Measurements from ENCODE around the gene FAM185A.

The FAM185A gene

GRCh38 chr7:102833343-102833742 is 84.5 kb downstream of the FAM185A start:
- no peak for TF ChIP-seq TAF1 (IDR thresholded peaks at IDR 0.05; ENCODE audit: low read depth)
- no peak for TF ChIP-seq CEBPB (IDR thresholded peaks at IDR 0.05)
- TF ChIP-seq NFIC (IDR thresholded peaks at IDR 0.05): no peak

DNA sequence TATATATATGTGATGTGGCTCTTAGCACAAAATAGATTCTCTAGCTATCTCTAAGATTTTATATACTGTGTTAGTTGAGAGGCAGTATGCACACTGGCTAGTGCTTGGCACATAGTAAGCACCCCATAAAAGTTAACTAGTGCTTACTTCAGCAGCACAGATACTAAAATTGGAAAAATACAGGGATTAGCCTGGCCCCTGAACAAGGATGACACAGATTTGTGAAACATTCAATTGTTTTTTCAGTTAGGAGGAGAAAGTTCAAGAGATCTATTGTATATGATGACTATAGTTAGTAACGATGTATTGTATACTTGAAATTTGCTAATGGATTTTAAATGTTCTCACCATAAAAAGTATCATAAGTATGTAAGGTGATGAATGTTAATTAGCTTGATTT is 85.7 kb downstream of the FAM185A start:
- TF ChIP-seq REST (IDR thresholded peaks at IDR 0.05; ENCODE audit: low read depth): no peak
- TF ChIP-seq, protein P1, sequence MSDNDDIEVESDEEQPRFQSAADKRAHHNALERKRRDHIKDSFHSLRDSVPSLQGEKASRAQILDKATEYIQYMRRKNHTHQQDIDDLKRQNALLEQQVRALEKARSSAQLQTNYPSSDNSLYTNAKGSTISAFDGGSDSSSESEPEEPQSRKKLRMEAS (IDR thresholded peaks at IDR 0.05): no peak
- no peak for TF ChIP-seq CREB1 (IDR thresholded peaks at IDR 0.05; ENCODE audit: low read depth)
- no peak for TF ChIP-seq EP300 (IDR thresholded peaks at IDR 0.05; ENCODE audit: borderline replicate concordance)
- no peak for TF ChIP-seq ZBTB7A (IDR thresholded peaks at IDR 0.05; ENCODE audit: low read depth)
- no peak for TF ChIP-seq NFIC (IDR thresholded peaks at IDR 0.05)
- TF ChIP-seq TEAD4 (IDR thresholded peaks at IDR 0.05): no peak
- no peak for TF ChIP-seq CEBPB (IDR thresholded peaks at IDR 0.05)

GRCh38 chr7:102834999-102835398 is 86.2 kb downstream of the FAM185A start:
- TF ChIP-seq REST (IDR thresholded peaks at IDR 0.05; ENCODE audit: low read depth): no peak
- TF ChIP-seq RAD21 (IDR thresholded peaks at IDR 0.05; ENCODE audit: low read depth): no peak
- TF ChIP-seq CREB1 (IDR thresholded peaks at IDR 0.05; ENCODE audit: low read depth): no peak
- no peak for TF ChIP-seq TAF1 (IDR thresholded peaks at IDR 0.05; ENCODE audit: low read depth)
- TF ChIP-seq TEAD4 (IDR thresholded peaks at IDR 0.05): no peak
- no peak for TF ChIP-seq FOXM1 (IDR thresholded peaks at IDR 0.05; ENCODE audit: borderline replicate concordance, low read depth)
- no peak for TF ChIP-seq CEBPB (IDR thresholded peaks at IDR 0.05)
- TF ChIP-seq EGR1 (IDR thresholded peaks at IDR 0.05): no peak
- TF ChIP-seq ZBTB7A (IDR thresholded peaks at IDR 0.05; ENCODE audit: low read depth): no peak
- no peak for TF ChIP-seq EP300 (IDR thresholded peaks at IDR 0.05; ENCODE audit: borderline replicate concordance)

GRCh38 chr7:102836191-102836919 is 87.6 kb downstream of the FAM185A start:
- TF ChIP-seq TEAD4 (IDR thresholded peaks at IDR 0.05) (peak; percentile 22; the same call in 1 of the 2 replicates), NFIC (IDR thresholded peaks at IDR 0.05) (peak; percentile 22; the same call in 1 of the 2 replicates), REST (IDR thresholded peaks at IDR 0.05; ENCODE audit: low read depth) (no peak), EP300 (IDR thresholded peaks at IDR 0.05; ENCODE audit: borderline replicate concordance) (no peak)

- TF ChIP-seq CEBPB (IDR thresholded peaks at IDR 0.05) (no peak), EGR1 (IDR thresholded peaks at IDR 0.05) (no peak), CREB1 (IDR thresholded peaks at IDR 0.05; ENCODE audit: low read depth) (no peak), TEAD4 (IDR thresholded peaks at IDR 0.05) (no peak), REST (IDR thresholded peaks at IDR 0.05; ENCODE audit: low read depth) (no peak), EP300 (IDR thresholded peaks at IDR 0.05; ENCODE audit: borderline replicate concordance) (no peak), YY1 (IDR thresholded peaks at IDR 0.05; ENCODE audit: low read depth) (no peak), RAD21 (IDR thresholded peaks at IDR 0.05; ENCODE audit: low read depth) (no peak), ZBTB7A (IDR thresholded peaks at IDR 0.05; ENCODE audit: low read depth) (no peak), FOXM1 (IDR thresholded peaks at IDR 0.05; ENCODE audit: borderline replicate concordance, low read depth) (no peak), TCF12 (IDR thresholded peaks at IDR 0.05; ENCODE audit: low read depth) (no peak), TAF1 (IDR thresholded peaks at IDR 0.05; ENCODE audit: low read depth) (no peak)
- TF ChIP-seq, protein P1 (IDR thresholded peaks at IDR 0.05): no peak
- TF ChIP-seq, protein P2, sequence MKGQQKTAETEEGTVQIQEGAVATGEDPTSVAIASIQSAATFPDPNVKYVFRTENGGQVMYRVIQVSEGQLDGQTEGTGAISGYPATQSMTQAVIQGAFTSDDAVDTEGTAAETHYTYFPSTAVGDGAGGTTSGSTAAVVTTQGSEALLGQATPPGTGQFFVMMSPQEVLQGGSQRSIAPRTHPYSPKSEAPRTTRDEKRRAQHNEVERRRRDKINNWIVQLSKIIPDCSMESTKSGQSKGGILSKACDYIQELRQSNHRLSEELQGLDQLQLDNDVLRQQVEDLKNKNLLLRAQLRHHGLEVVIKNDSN (IDR thresholded peaks at IDR 0.05): no peak
Measured at GRCh38 chr7:102836977-102837376, 88.2 kb downstream of the FAM185A start.
